ENCODE measurements around the gene LPCAT1.

The LPCAT1 gene

DNA sequence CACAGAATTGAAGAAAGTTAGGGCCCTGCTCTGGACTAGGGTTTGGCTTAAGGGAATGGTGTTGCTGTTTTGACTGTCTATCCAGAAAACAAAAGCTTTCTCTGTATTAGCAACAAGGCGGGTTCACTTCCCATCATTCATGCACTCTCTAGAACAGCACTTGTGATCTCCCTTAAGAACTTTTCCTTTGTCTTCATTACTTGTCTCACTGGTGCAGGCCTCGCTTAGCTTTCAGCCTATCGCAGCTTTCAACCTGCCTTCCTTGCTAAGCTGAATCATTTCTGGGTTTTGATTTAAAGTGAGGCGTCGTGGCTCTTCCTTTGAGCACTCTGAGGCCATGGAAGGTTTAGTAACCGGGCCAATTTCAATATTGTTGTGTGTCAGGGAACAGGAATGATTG is 35.2 kb upstream of the LPCAT1 start:
- no peak for DNase-seq

DNA sequence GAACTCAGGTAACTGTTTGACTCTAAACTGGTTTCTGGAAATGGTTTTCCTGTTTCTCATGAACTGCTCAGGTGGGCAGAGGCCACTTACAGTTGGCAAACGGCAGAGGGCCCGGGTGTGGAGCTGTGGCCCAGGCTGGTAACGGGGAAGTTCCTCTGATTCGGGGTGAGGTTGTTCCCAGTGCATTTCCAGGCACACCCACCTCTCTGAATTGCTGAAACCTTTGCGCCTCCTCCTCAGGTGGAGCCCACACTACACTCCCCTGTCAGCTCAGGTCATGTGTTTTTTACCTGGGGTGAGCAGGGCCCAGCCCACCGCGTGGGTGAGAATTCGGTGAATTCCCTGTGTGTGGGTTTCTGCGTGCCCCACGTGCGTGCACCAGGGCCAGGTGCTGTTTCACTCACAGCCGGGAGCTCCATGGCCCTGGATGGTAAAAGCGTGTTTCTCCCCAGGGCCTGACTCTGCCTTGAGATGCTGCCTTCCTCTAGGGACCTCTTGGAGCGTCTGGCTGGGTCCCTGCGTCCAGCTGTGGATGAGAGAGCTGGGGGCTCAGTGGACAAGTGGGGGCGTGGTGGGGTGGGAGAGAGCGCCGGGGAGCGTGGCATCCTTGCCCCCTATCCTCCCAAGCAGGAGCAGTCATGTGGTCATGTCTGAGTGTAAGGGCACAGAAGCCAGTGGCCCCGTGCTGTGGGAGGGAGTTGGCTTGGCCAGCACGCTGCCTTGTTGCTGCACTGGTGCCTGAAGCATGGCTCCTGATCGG is 33.5 kb upstream of the LPCAT1 start:
- no peak for TF ChIP-seq POLR2A (IDR thresholded peaks at IDR 0.05; ENCODE audit: low read length)
- no peak for TF ChIP-seq GATA1 (IDR thresholded peaks at IDR 0.05; ENCODE audit: low read depth, low read length)
- no peak for DNase-seq

More for the DNA sequence above, 35.2 kb upstream of the LPCAT1 start:
- no peak for TF ChIP-seq GATA1 (IDR thresholded peaks at IDR 0.05; ENCODE audit: low read depth, low read length)
- TF ChIP-seq POLR2A (IDR thresholded peaks at IDR 0.05; ENCODE audit: low read length): no peak

DNA sequence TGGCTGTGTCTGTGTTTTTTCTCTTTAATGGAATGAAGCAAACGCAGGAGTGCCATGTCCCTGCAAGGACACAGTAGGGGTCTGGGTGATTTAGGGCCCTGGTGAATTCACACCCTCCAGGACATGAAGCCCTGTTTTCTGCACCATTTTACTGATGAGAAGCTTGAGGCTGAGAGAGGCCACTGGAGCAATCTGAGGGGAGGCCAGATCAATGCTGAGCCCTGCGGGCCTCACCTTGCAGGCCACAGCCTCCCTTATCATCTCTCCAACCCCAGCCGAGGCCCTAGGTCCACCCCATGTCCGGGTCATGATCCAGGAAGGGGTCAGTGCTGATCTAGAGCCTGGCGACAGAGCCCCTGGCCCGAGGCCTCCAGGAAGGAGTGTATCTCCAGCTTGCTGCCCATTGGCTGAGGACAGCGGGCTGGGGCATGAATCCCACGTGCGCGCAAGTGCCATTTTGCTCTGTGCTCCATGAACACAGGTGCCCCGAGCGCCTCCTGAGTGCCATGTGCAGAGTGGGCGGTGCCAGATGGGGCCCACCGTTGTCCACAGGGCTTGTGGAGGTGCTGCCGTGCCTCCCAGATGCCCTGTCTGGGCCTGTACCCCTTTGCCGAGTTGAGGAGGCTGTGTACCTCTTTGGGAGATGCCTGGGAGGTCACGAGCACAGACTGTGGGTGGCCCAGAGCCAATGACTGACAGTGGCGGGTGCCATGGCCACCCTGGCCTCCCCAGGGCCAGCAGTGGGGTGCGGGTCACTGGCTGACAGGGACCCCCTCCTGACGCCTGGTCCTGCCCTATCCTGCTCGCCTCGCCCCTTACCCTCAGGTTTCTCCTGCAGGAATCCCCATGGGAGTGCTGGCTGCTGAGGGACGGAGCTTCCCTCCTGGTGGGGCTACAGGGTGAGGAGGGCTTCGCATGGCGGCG is 32.3 kb upstream of the LPCAT1 start:
- DNase-seq: no peak
- TF ChIP-seq GATA1 (IDR thresholded peaks at IDR 0.05; ENCODE audit: low read depth, low read length) (no peak), POLR2A (IDR thresholded peaks at IDR 0.05; ENCODE audit: low read length) (no peak)

DNA sequence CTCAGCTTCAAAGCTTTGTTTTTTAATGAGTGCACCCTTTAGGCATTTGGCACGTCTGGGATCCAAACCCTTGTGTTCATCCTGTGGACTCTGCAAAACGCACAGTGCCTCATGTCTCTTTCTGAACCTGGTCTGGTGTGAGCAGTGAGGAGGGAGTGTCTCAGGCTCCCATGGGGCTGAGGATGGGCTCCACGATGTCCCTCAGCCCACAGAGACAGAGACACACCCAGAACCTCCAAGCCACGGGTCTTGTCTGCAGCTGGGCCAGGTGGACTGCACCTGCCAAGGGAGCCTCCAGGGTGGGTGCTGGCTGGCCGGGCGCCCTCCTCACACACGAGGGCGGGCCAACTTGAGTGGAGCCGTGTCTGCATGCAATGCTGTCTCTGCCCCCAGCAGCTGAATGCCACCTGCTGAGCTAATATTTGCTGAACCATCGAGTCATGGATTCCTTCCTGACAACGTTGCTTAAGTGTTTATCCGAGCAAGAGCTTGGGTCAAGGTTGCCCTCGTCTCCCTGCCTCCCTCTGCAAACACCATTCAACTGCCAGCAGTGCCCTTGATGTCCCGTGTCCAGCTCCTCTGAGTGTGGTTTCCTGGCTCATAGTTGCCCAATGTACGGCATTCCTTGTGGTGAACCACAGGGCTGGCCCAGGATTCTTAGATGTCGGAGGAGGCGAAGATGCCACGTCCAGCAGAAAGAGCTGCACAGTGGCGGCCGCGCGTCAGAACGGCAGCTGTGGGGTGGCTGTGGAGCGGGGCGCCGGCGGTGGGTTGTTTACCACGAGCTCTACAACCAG is 31.4 kb upstream of the LPCAT1 start:
- TF ChIP-seq POLR2A (IDR thresholded peaks at IDR 0.05; ENCODE audit: low read length) (no peak), GATA1 (IDR thresholded peaks at IDR 0.05; ENCODE audit: low read depth, low read length) (no peak)
- no peak for DNase-seq

DNA sequence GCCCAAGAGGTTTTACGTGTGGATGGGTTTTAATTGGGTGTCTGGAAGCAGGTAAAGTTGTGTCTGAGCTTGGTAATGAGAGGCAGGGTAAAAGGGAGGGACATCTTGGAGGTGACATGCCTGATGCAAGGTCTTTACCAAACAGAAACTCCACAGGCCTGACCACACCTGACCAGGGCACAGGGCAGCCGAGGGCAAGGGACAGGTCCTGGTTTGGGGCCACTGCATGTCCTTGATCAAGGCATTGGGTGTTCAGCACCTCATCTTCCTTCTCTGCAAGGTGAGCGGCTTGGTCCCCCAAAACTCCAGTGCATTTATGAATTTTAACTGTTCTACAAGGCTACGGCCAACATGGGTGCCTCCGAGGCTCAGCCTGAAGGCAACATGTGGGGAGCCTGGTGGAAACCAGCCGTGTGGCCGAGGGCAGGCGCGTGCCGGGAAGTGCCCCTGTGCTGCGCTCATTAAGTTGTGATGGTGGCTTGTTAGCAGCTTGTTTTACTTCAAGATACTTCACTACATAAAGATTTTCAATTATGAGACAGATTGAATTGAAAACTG is 30.7 kb upstream of the LPCAT1 start:
- no peak for TF ChIP-seq POLR2A (IDR thresholded peaks at IDR 0.05; ENCODE audit: low read length)
- TF ChIP-seq GATA1 (IDR thresholded peaks at IDR 0.05; ENCODE audit: low read depth, low read length): no peak
- no peak for DNase-seq

DNA sequence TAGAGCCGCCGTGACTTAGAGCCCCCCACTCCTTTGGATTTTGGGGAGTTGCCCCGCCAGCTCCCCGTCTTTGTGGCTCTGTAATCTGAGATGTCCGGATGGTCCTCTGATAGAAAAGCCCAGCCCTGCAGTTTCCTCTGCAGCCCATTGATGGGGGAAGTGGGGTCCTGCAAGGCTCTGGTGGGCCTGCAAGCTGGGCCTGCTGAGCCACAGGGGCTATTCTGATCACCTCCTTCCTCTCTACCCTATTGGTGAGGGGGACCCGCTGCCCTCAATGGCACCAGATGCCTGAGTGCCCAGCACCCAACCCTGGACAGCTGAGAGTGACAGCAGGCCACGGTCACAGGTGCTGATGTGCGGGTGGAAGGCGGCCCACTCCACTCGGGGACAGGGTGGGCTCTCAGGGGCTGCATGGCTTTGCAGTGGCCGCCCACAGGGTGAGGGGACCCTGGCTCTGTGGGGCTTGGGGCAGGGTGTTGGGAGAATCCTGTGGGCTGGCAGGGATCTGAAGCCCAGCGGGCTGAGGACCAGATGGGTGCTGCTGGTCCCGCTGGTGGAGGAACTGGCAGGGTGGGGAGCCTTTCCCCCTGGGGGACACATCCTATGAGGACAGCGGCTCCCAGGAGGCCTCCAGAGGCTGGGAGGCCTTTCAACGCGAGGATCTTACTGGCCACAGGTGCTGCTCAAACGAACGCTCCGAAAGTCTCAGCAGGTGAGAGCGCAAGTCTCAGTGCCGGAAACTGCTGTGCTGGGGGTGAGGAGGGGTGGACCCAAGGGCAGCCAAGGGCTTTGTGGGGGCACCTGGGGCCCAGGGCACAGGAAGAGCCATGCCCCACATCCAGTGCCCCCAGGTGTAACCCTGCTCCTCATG is 30.0 kb upstream of the LPCAT1 start:
- no peak for TF ChIP-seq GATA1 (IDR thresholded peaks at IDR 0.05; ENCODE audit: low read depth, low read length)
- no peak for TF ChIP-seq POLR2A (IDR thresholded peaks at IDR 0.05; ENCODE audit: low read length)
- no peak for DNase-seq

DNA sequence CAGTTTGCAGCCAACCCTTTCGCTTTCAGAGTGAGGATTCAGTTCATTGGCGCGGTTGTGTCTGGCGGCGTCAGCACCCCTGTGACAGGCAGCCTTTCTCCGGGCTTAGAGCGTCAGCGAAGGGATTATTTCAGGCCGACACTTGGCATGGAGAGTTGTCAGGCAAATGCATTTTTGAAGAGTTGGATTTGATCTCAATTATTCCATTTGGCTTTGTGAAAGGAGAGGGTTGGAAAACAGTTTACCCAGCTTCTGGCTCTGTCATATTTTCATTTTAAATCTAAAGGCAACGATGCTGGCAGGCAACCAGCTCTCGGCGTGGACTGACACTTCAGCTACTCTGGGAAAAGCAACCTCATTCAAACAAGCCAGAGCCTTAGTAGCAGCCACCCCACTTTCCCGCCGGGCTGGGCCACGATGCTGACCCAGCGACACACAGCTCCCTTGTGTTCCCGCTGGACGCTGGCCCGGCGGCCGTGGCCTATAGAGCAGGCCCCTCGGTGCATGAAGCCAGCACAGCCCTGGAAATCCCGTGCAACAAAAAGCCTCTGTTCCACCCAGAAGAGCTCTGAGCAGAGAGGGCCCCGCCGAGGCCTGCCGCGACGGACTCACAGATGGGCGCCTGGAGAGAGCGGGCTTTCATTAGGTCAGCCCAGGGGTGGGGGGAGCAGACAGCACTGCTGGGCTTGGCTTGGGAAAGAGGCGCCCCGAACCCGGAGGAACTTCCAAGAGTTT is 28.9 kb upstream of the LPCAT1 start:
- no peak for DNase-seq
- TF ChIP-seq GATA1 (IDR thresholded peaks at IDR 0.05; ENCODE audit: low read depth, low read length): no peak
- no peak for TF ChIP-seq POLR2A (IDR thresholded peaks at IDR 0.05; ENCODE audit: low read length)

DNA sequence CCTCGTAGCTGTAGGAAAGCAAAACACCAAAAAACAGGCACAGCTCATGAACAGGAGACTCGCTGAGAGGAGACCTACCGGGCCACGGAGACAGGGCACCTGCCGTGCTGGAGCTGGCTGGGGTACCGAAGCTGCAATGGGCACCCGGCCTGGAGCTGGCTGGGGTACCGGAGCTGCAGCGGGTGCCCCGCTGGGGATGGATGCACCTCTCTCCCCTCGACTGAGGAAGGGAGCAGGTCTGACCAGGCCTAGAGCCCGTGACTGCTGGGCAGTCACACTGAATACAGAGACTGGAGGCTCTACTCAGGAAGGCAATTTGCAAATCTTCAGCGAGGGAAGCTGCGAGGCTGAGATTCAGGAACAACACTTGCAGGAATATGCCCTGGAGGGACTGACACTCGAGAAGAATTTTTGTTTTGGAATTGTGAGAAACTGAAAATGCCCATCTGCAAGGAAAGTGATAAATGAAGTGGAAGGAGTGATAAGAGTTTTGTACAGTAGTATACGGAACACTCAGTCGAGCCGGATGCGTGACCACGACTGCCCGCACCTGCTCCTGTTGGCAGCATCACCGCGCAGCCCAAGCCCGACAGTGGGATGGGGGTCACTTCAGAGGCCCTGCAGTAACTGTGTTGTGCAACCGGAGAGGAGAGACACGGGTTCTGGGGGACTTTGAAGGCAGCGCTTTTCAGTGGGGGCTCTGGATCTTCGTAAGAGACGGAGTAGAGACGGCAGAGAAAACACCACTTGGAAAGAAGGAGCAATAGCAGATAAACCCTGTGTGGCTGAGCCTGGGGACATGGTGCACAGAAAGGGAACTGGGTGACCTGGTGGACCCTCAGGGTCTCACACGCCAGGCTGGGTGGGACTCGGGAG is 27.9 kb upstream of the LPCAT1 start:
- no peak for TF ChIP-seq GATA1 (IDR thresholded peaks at IDR 0.05; ENCODE audit: low read depth, low read length)
- no peak for TF ChIP-seq POLR2A (IDR thresholded peaks at IDR 0.05; ENCODE audit: low read length)
- no peak for DNase-seq

DNA sequence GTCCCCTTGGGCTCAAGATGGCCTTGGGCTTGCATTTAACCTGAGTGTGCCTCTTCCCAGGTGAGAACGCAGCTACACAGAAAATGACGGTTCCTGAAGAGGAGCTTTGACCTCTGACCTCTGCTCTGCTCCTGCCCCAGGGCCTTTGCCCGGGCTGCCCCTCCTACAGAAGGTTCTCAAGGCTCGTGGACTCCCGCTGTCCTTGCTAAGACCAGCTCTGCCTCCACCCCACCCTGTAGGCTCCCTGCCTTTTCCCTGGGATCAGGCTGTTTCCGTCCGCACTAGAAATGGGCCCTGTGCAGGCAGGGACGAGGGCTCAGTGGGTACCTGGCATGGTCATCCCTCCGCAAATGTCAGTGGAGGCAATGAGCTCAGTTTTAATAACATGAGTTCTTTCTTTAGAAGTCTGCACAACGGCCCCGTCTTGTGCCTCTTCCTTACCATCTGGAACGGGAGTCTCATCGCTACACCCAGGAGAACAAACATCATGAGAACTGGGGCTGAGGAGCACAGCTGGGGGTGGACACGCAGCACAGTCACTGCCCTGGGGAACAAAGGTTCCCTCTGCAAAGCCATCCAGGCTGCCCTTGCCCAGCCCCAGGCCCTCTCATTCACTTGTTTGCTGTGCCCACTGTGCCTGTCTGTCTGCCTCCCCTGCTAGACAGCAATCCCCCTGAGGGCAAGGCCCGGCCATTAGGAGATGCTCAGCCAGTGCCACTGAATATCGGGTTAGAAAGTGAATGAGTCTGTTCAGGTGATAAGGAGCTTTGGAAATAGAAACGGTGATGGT is 26.7 kb upstream of the LPCAT1 start:
- no peak for DNase-seq
- TF ChIP-seq POLR2A (IDR thresholded peaks at IDR 0.05; ENCODE audit: low read length) (no peak), GATA1 (IDR thresholded peaks at IDR 0.05; ENCODE audit: low read depth, low read length) (no peak)

DNA sequence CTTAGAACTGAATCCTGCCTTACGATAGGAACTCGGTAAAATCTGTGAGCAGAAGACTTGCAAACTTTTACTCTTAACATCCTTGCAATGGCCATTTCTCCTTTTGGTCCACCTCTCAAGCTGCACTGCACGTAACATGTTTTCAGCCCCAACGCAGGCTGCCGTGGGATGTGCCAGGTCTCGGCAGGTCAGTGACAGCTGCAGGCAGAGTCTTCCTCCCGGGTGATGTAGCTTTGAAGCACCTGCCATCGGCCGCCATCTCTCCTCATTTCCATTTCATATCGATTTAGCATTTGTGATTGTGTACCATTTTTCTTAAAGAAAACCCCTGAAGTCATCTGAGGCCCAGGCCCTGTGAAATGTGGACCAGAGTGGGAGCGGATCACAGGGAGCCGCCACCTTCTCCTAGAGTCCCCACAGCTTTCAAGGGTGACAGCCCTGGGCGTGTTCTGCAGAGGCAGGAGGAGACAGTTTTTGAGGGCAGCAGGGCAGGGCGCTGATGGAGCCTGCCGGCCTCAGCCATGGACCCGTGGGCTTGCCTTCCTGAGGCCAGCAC is 25.8 kb upstream of the LPCAT1 start:
- TF ChIP-seq GATA1 (IDR thresholded peaks at IDR 0.05; ENCODE audit: low read depth, low read length): no peak
- no peak for TF ChIP-seq POLR2A (IDR thresholded peaks at IDR 0.05; ENCODE audit: low read length)
- no peak for DNase-seq
